A549 (cell line): Measurements from ENCODE around the gene LHFPL2. TPM values are rescaled to one million over a fixed set of nuclear protein-coding genes. Genes with fewer than 3 reads are reported as not detected.

Source experiments
- ATAC-seq, 2 experiments: fragments of 200-7000 bp in 1 of 2; fragments of >200 bp in 1 of 2; cut with Nextera tagmentation in 1 of 2; cut with Tn5 transposase in 1 of 2; 3 replicates each; pipeline versions ENCODE4 v1.8.0 to v1.9.1; 2018 to 2020; ENCODE audit warnings: mild to moderate bottlenecking in 1 of 2, moderate library complexity in 1 of 2
- CTCF ChIA-PET: fragments of 300-600 bp; sonication (Branson Sonifier 250); formaldehyde crosslinking; extraction: SDS; loops from one replicate; lab custom pipeline; 2021; ENCODE audit warnings: antibody characterized with exemption, inconsistent platforms; lab: Yijun Ruan, JAX
- POLR2A ChIA-PET: fragments of 350-600 bp; formaldehyde crosslinking; extraction: SDS; loops from one replicate; lab custom pipeline; 2021; ENCODE audit warnings: antibody characterized with exemption, inconsistent platforms; lab: Yijun Ruan, JAX
- DNase-seq, 2 experiments: peaks; one replicate each; pipeline versions ENCODE4 v3.0.0 to v3.0.0-alpha.2; 2011 to 2016; ENCODE audit warnings: low read depth in 1 of 2, low spot score in 1 of 2
- FAIRE-seq: peaks from 2 replicates; lab custom pipeline; 2011; peaks lifted over from hg19 to GRCh38; lab: Jason Lieb, UNC
- H3K27ac ChIP-seq, 2 experiments: fragments of >200 bp; sonication (Bioruptor Twin); formaldehyde crosslinking; 3 replicates each; pipeline ENCODE4 v1.5.1; 2016 to 2017
- H3K4me1 ChIP-seq: fragments of >200 bp; sonication (Bioruptor Twin); formaldehyde crosslinking; 3 replicates; pipeline ENCODE4 v1.6.1; 2016
- H3K4me2 ChIP-seq: fragments of >200 bp; sonication (Bioruptor Twin); formaldehyde crosslinking; 3 replicates; pipeline ENCODE4 v1.6.1; 2016
- H3K4me3 ChIP-seq: fragments of >200 bp; sonication (Bioruptor Twin); formaldehyde crosslinking; 3 replicates; pipeline ENCODE4 v1.5.1; 2016
- H3K9me3 ChIP-seq: fragments of >200 bp; sonication (Bioruptor Twin); formaldehyde crosslinking; 3 replicates; pipeline ENCODE4 v1.6.1; 2016
- ATOH8 ChIP-seq: fragments of 250-450 bp; sonication (Bioruptor Pico); IDR thresholded peaks from 2 replicates; pipeline ENCODE4 v1.5.0; 2020; ENCODE audit warnings: low read depth, mild to moderate bottlenecking, moderate library complexity
- CBX2 ChIP-seq: fragments of 200-600 bp; sonication (generic); IDR thresholded peaks from 2 replicates; pipeline ENCODE4 v1.6.1; 2016; ENCODE audit warnings: low read depth, mild to moderate bottlenecking, borderline replicate concordance
- CHD2 ChIP-seq: fragments of 150-350 bp; IDR thresholded peaks from 2 replicates; pipeline ENCODE4 v1.6.1; 2014; ENCODE audit warnings: low read length; ENCODE audit not compliant: partially characterized antibody
- CHD4 ChIP-seq: fragments of 200-600 bp; sonication (generic); IDR thresholded peaks from 2 replicates; pipeline ENCODE4 v1.6.1; 2016; ENCODE audit warnings: antibody characterized with exemption, mild to moderate bottlenecking, borderline replicate concordance
- FOSL2 ChIP-seq, 2 experiments: fragments of 450-650 bp in 1 of 2; fragments of >200 bp in 1 of 2; sonication (Bioruptor Twin) in 1 of 2; formaldehyde crosslinking; IDR thresholded peaks; 2 replicates each; pipeline versions ENCODE4 v1.5.0 to v1.6.1; 2016 to 2020; ENCODE audit warnings: mild to moderate bottlenecking in 1 of 2, moderate library complexity in 1 of 2
- FOXS1 ChIP-seq: fragments of 250-450 bp; sonication (Bioruptor Pico); IDR thresholded peaks from 2 replicates; pipeline ENCODE4 v1.5.0; 2020; ENCODE audit warnings: mild to moderate bottlenecking, moderate library complexity
- GATA3 ChIP-seq: IDR thresholded peaks from 2 replicates; pipeline ENCODE4 v1.6.1; 2012; ENCODE audit warnings: borderline replicate concordance
- HDAC2 ChIP-seq: fragments of 200-600 bp; sonication (generic); IDR thresholded peaks from 2 replicates; pipeline ENCODE4 v1.6.1; 2016
- HMGXB4 ChIP-seq: fragments of 250-450 bp; sonication (Bioruptor Pico); IDR thresholded peaks from 2 replicates; pipeline ENCODE4 v1.5.0; 2021; ENCODE audit warnings: mild to moderate bottlenecking, moderate library complexity, borderline replicate concordance
- HOXA7 ChIP-seq: fragments of 250-450 bp; sonication (Bioruptor Pico); IDR thresholded peaks from 2 replicates; pipeline ENCODE4 v1.5.0; 2020; ENCODE audit warnings: mild to moderate bottlenecking, moderate library complexity
- KDM1A ChIP-seq: fragments of 200-600 bp; sonication (generic); IDR thresholded peaks from 2 replicates; pipeline ENCODE4 v1.6.1; 2016; ENCODE audit warnings: low read depth, mild to moderate bottlenecking
- KDM5A ChIP-seq: fragments of 200-600 bp; sonication (generic); IDR thresholded peaks from 2 replicates; pipeline ENCODE4 v1.6.1; 2016; ENCODE audit warnings: antibody characterized with exemption, mild to moderate bottlenecking
- MAZ ChIP-seq: fragments of 150-350 bp; IDR thresholded peaks from 2 replicates; pipeline ENCODE4 v1.6.1; 2014; ENCODE audit warnings: antibody characterized with exemption, low read depth, low read length, borderline replicate concordance
- MYC ChIP-seq: IDR thresholded peaks from 2 replicates; pipeline ENCODE4 v1.6.1; 2012; ENCODE audit warnings: mild to moderate bottlenecking, inconsistent platforms, low read length, improper control_type of control experiment, borderline replicate concordance
- NFE2L2 ChIP-seq: fragments of 150-350 bp; conservative IDR thresholded peaks from 2 replicates; pipeline ENCODE4 v1.6.1; 2014; ENCODE audit warnings: low read length
- PHF8 ChIP-seq: fragments of 200-600 bp; sonication (generic); IDR thresholded peaks from 2 replicates; pipeline ENCODE4 v1.6.1; 2016; ENCODE audit warnings: low read depth, mild to moderate bottlenecking, antibody characterized with exemption, moderate library complexity, borderline replicate concordance
- RCOR1 ChIP-seq: fragments of 150-350 bp; IDR thresholded peaks from 2 replicates; pipeline ENCODE4 v1.6.1; 2014; ENCODE audit warnings: antibody characterized with exemption, low read length, low read depth
- REST ChIP-seq: fragments of 200-600 bp; sonication (generic); IDR thresholded peaks from 2 replicates; pipeline ENCODE4 v1.6.1; 2016; ENCODE audit warnings: antibody characterized with exemption, mild to moderate bottlenecking, moderate library complexity
- SMC3 ChIP-seq: fragments of >200 bp; sonication (Bioruptor Twin); formaldehyde crosslinking; IDR thresholded peaks from 3 replicates; pipeline ENCODE4 v1.6.1; 2018; ENCODE audit warnings: inconsistent platforms
- TP53 ChIP-seq: fragments of 250-450 bp; sonication (Bioruptor Pico); IDR thresholded peaks from 2 replicates; pipeline ENCODE4 v1.5.0; 2021; ENCODE audit warnings: mild to moderate bottlenecking, moderate library complexity
- WGBS: methylation state at CpG from one replicate; pipeline ENCODE4 v1.1.6; 2017; ENCODE audit errors: missing lambda C conversion rate; 5-methylcytosine and 5-hydroxymethylcytosine counted together
- polyA plus RNA-seq, 4 experiments: library from polyadenylated mRNA; depleted of rRNA in 3 of 4; stranded (reverse); fragments of >200 nt; fragmentation: RNase III in 1 of 4; extraction: RNeasy Plus Mini Kit Qiagen cat#74134 plus additional on column Dnase treatment in 1 of 4; gene quantifications; 2 replicates in 3 of 4; 3 replicates in 1 of 4; pipeline ENCODE4 v1.2.3, GENCODE V29; 2011 to 2017

The LHFPL2 gene
- polyA plus RNA-seq, 2 of the 4 experiments (the other 2 are of a cell fraction): 24.9 to 41.7 TPM

GRCh38 chr5:78578015-78578414, 70.6 kb downstream of the LHFPL2 start (continued):
- TF ChIP-seq CBX2: no peak

GRCh38 chr5:78577071-78577807, 71.3 kb downstream of the LHFPL2 start:
- H3K4me2 ChIP-seq: no peak overlapping the region
- FAIRE-seq (no peak), DNase-seq (no peak), ATAC-seq (peak; percentile 36 to 50; a peak in 3 of 6 replicates)
- TF ChIP-seq KDM1A: no peak
- no peak for TF ChIP-seq KDM5A
- TF ChIP-seq CHD4: no peak
- no peak for TF ChIP-seq TP53 (CRISPR knock-in tag)
- no peak for TF ChIP-seq NFE2L2
- TF ChIP-seq FOSL2 (IDR thresholded peaks at IDR 0.05): no peak
- no peak for TF ChIP-seq FOSL2 (CRISPR knock-in tag; IDR thresholded peaks at IDR 0.05)
- TF ChIP-seq RCOR1: no peak
- TF ChIP-seq CHD2: no peak
- no peak for TF ChIP-seq PHF8
- TF ChIP-seq SMC3: no peak
- TF ChIP-seq GATA3: no peak
- TF ChIP-seq MAZ: no peak
- TF ChIP-seq REST: no peak
- TF ChIP-seq HOXA7 (CRISPR knock-in tag): no peak
- TF ChIP-seq HDAC2: no peak
- no peak for TF ChIP-seq MYC
- no peak for TF ChIP-seq HMGXB4 (CRISPR knock-in tag)
- no peak for TF ChIP-seq FOXS1
- no peak for TF ChIP-seq ATOH8
- 86% methylated on average over 8 of the region's 8 CpGs for WGBS
- H3K27ac ChIP-seq: peak overlapping the region in 1 of 2 experiments; percentile 35; a peak in 2 of 6 replicates
- POLR2A ChIA-PET: no interaction called here
- CTCF ChIA-PET: interaction anchor here (1.0 to 1.5 kb wide), 3 partner anchors 11 to 222 kb away, joined by 3 to 4 read pairs (median 4); no protein-coding TSS in a partner anchor
- no peak overlapping the region for H3K4me3 ChIP-seq
- peaks cover 32% of the 10 kb centered on the region for H3K4me1 ChIP-seq
- H3K9me3 ChIP-seq: no peaks in the 10 kb centered on the region
